Esophagus squamous epithelium (tissue), 5 donors: Measurements from ENCODE around the gene MYL5. TPM values are rescaled to one million over a fixed set of nuclear protein-coding genes. Genes with fewer than 3 reads are reported as not detected.
A peak's percentile ranks its signal among the peaks of the same experiment; 100 is the strongest.

ENCODE experiments used
- DNase-seq: peaks from one replicate; lab custom pipeline; 2025; lab: John Stamatoyannopoulos, UW
- H3K27ac ChIP-seq, 4 donors: fragments of 200-600 bp; sonication (generic); one replicate each; pipeline ENCODE4 v1.5.1; 2016 to 2019; ENCODE audit warnings: mild to moderate bottlenecking in 1 of 4
- H3K27me3 ChIP-seq, 4 donors: fragments of 200-600 bp; sonication (generic); 1 replicate in 3 of 4; 2 replicates in 1 of 4; pipeline versions ENCODE4 v1.5.1 to v1.6.0; 2017 to 2021; ENCODE audit warnings: antibody characterized with exemption in 1 of 4
- H3K36me3 ChIP-seq, 3 donors: fragments of 200-600 bp; sonication (generic); one replicate each; pipeline ENCODE4 v1.5.1; 2016 to 2019
- H3K4me1 ChIP-seq, 3 donors: fragments of 200-600 bp; sonication (generic); one replicate each; pipeline ENCODE4 v1.5.1; 2017 to 2019
- H3K4me3 ChIP-seq, 4 donors: fragments of 200-600 bp; sonication (generic); 1 replicate in 3 of 4; 2 replicates in 1 of 4; pipeline ENCODE4 v1.5.1; 2016 to 2019; ENCODE audit warnings: mild to moderate bottlenecking in 2 of 4, moderate library complexity in 1 of 4
- H3K9me3 ChIP-seq, 3 donors: fragments of 200-600 bp; sonication (generic); one replicate each; pipeline ENCODE4 v1.5.1; 2016 to 2019
- POLR2A ChIP-seq, 4 donors: fragments of 450-650 bp; IDR thresholded peaks; one replicate each; pipeline ENCODE4 v1.6.1; 2017; ENCODE audit warnings: antibody characterized with exemption in 4 of 4, mild to moderate bottlenecking in 4 of 4, moderate library complexity in 3 of 4
- WGBS, 2 donors: methylation state at CpG; one replicate each; pipeline ENCODE4 v1.1.5; 2018; 5-methylcytosine and 5-hydroxymethylcytosine counted together
- intact Hi-C: fragments of 100-400 bp; cut with DNase I; formaldehyde crosslinking; loops from one replicate; pipeline ENCODE4 v1.15.0; 2022
- total RNA-seq, 4 donors: library from RNA; depleted of rRNA; stranded (reverse); fragments of >200 nt; gene quantifications; one replicate each; pipeline ENCODE4 v1.1.0, GENCODE V29; 2016
- TF ChIP-seq, protein P1 (sequence below), 6 experiments: fragments of 450-650 bp in 4 of 6; fragments of 200-600 bp in 2 of 6; sonication (generic) in 2 of 6; IDR thresholded peaks; one replicate each; pipeline ENCODE4 v1.5.1; 2016 to 2019; ENCODE audit warnings: antibody characterized with exemption in 6 of 6, mild to moderate bottlenecking in 4 of 6, moderate library complexity in 4 of 6
- donor health status: DM: yes; HTN: yes; CAD: no.

Gene MYL5
- total RNA-seq, 4 donors from 2014 or later = 7.2 to 19.5 (median 12.8) TPM

DNA sequence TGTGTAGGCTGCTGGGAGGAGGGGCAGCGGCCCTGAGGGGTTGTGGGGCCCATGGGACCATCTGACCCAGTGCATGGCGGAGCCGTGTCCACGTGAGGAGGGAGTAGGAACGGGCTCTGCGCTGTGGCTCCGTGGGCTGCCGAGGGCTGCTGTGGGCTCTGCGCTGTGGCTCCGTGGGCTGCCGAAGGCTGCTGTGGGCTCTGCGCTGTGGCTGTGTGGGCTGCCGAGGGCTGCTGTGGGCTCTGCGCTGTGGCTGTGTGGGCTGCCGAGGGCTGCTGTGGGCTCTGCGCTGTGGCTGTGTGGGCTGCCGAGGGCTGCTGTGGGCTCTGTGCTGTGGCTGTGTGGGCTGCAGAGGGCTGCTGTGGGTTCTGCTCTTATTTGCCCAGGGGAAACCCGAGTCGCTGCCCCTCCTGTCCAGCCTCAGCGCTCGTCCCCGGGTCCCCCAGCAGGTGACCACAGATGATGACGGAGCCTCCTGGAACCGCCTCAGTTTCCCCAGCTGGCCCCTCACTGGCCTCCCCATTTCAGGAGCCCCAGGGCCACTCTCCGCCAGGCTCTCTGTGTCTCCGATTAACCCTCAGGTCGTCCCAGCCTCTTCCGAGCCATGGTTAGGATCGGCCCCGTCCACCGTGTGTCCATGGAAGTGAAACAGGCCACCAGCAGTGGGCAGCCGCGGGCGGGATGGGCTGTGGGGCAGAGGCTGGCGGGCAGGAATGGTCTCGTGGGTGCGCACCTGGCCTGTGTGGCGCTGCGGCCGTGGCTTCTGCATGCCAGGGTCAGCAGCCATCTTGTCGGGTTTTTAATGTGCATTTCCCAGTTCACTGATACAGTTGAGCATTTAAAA lies 51.3 kb downstream of the MYL5 start:
- DNase-seq = no peak
- H3K27me3 ChIP-seq = no peaks in the 10 kb centered on the region
- intact Hi-C loops = no loop called here
- no peaks in the 10 kb centered on the region for H3K9me3 ChIP-seq
- peaks cover 1 to 52% (median 4%) of the 10 kb centered on the region in 3 donors for H3K36me3 ChIP-seq
- TF ChIP-seq, protein P1, sequence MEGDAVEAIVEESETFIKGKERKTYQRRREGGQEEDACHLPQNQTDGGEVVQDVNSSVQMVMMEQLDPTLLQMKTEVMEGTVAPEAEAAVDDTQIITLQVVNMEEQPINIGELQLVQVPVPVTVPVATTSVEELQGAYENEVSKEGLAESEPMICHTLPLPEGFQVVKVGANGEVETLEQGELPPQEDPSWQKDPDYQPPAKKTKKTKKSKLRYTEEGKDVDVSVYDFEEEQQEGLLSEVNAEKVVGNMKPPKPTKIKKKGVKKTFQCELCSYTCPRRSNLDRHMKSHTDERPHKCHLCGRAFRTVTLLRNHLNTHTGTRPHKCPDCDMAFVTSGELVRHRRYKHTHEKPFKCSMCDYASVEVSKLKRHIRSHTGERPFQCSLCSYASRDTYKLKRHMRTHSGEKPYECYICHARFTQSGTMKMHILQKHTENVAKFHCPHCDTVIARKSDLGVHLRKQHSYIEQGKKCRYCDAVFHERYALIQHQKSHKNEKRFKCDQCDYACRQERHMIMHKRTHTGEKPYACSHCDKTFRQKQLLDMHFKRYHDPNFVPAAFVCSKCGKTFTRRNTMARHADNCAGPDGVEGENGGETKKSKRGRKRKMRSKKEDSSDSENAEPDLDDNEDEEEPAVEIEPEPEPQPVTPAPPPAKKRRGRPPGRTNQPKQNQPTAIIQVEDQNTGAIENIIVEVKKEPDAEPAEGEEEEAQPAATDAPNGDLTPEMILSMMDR (IDR thresholded peaks at IDR 0.05) = no peak
- no peak for TF ChIP-seq POLR2A (IDR thresholded peaks at IDR 0.05)
- no peak overlapping the region for H3K4me3 ChIP-seq
- H3K4me1 ChIP-seq = peaks cover 8 to 41% (median 9%) of the 10 kb centered on the region in 3 donors
- 91% methylated on average over 16 to 25 of the region's 41 CpGs for WGBS, 2 donors
- peak overlapping the region in 2 of 4 donors; percentile 53 to 66 for H3K27ac ChIP-seq

DNA sequence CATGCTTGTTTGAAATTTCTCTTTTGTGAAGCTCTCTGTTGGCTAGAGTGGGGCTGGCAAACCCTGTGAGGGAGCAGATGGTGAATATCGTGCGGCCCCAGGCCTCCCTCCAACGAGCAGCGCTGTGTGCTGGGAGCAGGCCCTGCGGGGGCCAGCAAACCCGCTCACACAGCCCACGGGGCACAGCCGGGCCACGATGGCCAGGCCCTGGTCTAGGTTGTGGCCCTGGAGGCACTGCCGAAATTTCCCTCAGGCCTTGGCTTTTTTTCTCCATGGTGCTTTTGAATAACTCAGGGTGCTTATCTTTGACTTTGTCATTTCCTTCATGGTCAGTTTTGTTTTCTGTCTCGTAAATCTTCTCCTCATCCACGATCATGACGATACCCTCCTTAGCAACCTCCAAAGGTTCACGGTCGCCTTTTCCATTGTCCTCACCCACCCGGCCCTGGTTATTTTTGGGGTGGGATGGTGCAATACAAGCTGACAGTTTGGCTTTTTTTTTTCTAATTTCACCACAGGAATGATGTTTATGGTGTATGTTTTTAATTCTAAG lies 52.0 kb downstream of the MYL5 start:
- WGBS, 2 donors = 60 to 73% methylated on average over 12 to 13 of the region's 16 CpGs
- Histone ChIP-seq H3K36me3 (peaks cover 8 to 58% (median 10%) of the 10 kb centered on the region in 3 donors), H3K27ac (peak overlapping the region in 3 of 4 donors; percentile 34 to 66 (median 53))

DNA sequence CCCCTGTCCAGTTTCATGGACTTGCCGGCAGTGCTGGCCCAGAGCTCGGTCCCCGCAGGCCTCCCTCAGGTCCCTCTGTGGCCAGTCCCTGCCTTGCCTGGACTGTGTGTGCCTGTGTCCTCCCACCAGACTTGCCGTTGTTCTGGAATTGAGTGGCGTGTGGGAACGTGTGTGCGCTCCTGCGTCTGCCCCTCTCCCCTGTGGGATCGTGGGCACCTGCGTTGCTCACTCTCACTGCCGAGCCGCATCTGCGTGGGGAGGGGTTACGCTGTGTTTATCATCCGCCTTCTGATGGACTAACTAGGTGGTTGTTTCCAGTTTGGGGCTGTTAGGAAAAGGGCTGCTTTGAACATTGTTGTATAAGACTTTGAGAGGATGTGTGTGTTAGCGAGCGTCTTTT lies 52.5 kb downstream of the MYL5 start:
- Histone ChIP-seq H3K27me3 (no peaks in the 10 kb centered on the region), H3K4me3 (no peak overlapping the region), H3K4me1 (peaks cover 0 to 28% (median 0%) of the 10 kb centered on the region in 3 donors), H3K36me3 (peaks cover 9 to 59% (median 10%) of the 10 kb centered on the region in 3 donors), H3K9me3 (no peaks in the 10 kb centered on the region), H3K27ac (peak overlapping the region in 3 of 4 donors; percentile 29 to 49 (median 34))
- intact Hi-C loops = no loop called here
- no peak for DNase-seq
- 75 to 83% methylated on average over 17 of the region's 17 CpGs for WGBS, 2 donors
- TF ChIP-seq, protein P1 (IDR thresholded peaks at IDR 0.05) = no peak
- TF ChIP-seq POLR2A (IDR thresholded peaks at IDR 0.05) = no peak

More for the DNA sequence above, 52.0 kb downstream of the MYL5 start:
- intact Hi-C loops = no loop called here
- no peaks in the 10 kb centered on the region for H3K9me3 ChIP-seq
- peaks cover 2 to 34% (median 3%) of the 10 kb centered on the region in 3 donors for H3K4me1 ChIP-seq
- no peak overlapping the region for H3K4me3 ChIP-seq
- no peak for DNase-seq
- H3K27me3 ChIP-seq = no peaks in the 10 kb centered on the region
- TF ChIP-seq, protein P1 (IDR thresholded peaks at IDR 0.05) = no peak
- TF ChIP-seq POLR2A (IDR thresholded peaks at IDR 0.05) = no peak

DNA sequence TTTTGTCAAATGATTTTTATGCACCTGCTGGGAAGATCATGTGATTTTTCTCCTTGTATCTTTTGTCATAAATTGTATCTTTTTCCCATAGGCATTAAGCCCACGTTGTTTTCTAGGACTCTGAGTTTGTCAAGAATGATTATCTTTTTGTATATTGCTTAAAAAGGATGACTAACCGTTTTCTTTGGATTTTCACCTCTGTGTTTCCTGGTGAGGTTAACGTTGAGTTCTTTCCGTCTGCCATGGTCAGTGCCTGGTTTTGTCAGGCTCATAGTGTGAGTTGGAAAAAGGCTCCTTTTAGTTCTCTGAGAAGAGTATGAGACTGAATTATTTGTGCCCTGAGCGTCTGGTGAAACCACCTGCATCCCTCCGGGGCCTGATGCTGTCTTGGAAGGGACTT lies 53.2 kb downstream of the MYL5 start:
- TF ChIP-seq, protein P1 (IDR thresholded peaks at IDR 0.05) = no peak
- TF ChIP-seq POLR2A (IDR thresholded peaks at IDR 0.05) = no peak
- H3K4me3 ChIP-seq = no peak overlapping the region
- H3K9me3 ChIP-seq = no peaks in the 10 kb centered on the region
- peaks cover 0 to 25% (median 0%) of the 10 kb centered on the region in 3 donors for H3K4me1 ChIP-seq
- WGBS, 2 donors = 64 to 66% methylated on average over 5 to 6 of the region's 6 CpGs
- H3K27me3 ChIP-seq = no peaks in the 10 kb centered on the region
- peaks cover 12 to 59% (median 13%) of the 10 kb centered on the region in 3 donors for H3K36me3 ChIP-seq
- intact Hi-C loops = no loop called here
- H3K27ac ChIP-seq = no peak overlapping the region
- DNase-seq = no peak
